HG03060 (cell line): Measurements from ENCODE around the gene AP3S2.
"Not testable (repeated sequence)": the region's sequence is repeated elsewhere in the genome, so short reads cannot be mapped to it uniquely, and the experiment has no call there.

Experiments used
- ATAC-seq: cut with Tn5 transposase; IDR thresholded peaks from one replicate; pipeline ENCODE4 v1.9.1; 2021; ENCODE audit warnings: low read depth, moderate number of reproducible peaks; ENCODE audit not compliant: unreplicated experiment

The AP3S2 gene

GRCh38 chr15:89870688-89871288 lies 23.0 kb downstream of the AP3S2 start:
- no peak for ATAC-seq

DNA sequence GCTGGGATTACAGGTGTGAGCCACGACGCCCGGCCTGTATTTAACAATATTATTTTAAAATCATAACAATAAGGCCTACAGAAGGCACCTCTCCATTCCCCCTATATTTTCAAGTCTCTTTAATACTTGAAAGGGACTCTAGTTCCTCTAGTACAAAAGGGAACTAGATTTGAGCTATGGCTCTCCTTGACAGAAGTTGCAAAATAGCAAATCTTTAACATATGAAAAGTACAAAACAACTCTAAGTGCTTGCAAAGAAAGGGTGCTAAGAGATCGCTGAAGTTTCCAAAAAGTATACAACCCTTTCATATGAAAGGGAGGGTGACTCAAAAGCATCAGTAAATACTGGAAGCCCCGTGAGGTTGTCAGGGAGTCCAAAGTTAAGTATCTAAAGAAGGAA lies 23.8 kb downstream of the AP3S2 start:
- no peak for ATAC-seq

DNA sequence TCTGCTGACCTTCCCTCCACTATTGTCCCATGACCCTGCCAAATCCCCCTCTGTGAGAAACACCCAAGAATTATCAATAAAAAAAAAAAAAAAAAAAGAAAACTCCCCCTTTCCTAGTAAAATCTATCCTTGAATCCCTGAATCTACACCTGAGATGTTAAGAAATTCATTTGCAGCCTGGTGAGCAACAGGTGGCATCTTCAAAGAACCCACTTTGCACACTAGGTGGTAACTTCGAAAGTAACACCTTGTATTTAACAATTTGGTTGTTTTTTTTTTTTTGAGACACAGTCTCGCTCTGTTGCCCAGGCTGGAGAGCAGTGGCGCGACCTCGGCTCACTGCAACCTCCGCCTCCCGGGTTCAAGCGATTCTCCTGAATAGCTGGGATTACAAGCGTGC lies 24.3 kb downstream of the AP3S2 start:
- not testable (repeated sequence) for ATAC-seq

DNA sequence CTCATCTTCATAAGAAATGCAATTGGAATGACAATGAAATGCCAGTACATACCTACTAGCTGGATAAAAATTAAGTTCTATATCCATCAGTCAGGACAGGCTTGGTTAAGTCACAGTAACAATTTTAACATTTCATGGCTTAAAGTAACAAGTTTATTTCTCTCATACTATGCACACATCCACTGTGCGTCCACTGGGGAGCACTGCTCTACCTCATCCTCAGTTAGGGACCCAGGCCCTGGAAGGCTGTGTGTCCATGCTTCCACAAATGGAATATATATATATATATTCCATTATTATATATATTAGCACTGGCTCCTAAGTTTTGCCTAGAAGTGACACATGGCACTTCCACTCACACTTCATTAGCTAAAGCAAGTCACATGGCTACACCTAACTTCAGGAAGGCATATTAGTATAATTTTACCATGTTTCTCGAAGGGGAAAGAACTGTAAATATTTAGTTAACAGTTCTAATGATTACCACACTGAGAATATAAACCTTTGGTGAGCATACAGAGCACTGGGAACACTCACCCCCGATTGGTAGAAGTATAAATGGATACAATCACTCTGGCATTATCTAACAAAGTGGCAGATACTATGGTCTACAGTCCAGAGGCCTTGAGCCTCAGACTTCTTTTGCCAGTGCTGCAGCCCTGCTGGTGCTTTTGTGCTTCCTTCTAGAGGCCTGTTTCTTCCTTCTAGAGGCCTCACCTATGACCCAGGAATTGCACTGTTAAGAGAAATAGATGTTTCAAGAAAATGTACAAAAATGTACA lies 28.6 kb downstream of the AP3S2 start:
- no peak for ATAC-seq

- no peak for ATAC-seq
Observed at GRCh38 chr15:89863918-89864317, 29.9 kb downstream of the AP3S2 start.

DNA sequence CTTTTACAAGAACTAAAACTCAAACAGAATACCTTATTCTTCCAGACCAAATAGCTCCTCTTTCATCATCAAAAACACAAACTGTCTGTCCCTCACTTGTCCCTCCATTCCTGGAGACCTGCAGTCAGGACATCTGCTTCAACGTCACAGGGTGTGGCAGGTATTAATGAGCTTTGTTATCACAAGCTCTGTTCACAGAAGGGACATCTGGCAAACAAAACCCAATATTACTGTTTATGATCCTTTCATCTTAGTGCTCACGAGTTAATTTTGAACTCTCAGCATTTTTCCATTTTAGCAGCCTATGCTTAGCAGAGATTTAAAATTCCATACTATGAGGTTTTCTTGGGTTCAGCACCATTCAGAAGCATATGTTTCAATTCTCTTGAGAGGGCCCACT lies 32.9 kb downstream of the AP3S2 start:
- ATAC-seq, result no peak

- ATAC-seq, result no peak
Observed at GRCh38 chr15:89860431-89860830, 33.4 kb downstream of the AP3S2 start.

DNA sequence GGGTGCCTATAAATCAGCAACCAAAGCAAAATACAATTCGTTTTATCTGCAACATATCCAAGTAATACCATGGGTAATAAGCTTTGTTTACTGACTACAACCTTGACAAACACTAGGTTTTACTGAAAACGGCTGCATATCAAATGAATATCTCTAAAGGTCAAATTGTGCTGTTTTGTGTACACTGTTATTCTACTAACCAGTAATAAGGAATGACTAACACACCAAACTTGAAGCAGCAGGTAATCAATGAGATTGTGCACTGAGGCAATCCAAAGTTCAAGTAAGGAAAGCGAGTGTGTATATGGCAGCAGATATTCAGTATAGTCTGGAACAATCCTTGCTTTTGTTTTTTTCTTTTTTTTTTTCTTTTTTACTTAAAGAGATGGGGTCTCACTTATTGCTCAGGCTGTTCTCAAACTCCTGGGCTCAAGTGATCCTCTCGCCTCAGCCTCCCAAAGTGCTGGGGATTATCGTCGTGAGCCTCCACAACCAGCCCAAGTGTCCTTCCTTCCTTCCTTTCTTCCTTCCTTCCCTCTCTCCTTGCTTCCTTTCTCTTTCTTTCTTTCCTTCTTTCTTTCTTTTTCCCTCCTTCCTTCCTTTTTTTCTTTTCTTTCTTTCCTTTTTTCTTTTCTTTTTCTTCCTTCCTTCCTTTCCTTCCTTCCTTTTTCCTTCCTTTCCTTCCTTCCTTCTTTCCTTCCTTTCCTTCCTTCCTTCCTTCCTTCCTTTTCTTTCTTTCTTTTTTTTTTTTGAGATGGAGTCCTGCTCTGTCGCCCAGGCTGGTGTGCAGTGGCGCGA lies 34.9 kb downstream of the AP3S2 start:
- ATAC-seq, result no peak

DNA sequence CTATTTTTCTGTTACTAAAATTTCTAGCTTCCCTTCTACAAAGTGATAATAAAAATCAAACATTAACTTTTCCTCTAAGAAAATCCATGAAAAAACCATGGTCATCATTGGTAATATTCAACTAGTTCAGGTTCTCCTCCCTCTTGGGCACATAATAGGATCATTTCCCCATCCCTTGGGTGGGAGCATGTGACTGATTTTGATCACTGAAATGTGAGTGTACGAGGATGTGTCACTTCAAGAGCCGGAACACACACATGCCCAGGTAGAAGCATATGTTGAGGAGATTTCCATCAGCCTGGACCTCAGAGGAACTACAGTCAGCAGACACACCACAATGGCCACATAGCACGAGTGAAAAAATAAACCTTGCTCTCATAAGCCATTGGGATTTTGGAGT lies 36.1 kb downstream of the AP3S2 start:
- no peak for ATAC-seq

- ATAC-seq, result no peak
Observed at GRCh38 chr15:89855948-89856347, 37.8 kb downstream of the AP3S2 start.

GRCh38 chr15:89854863-89855262 lies 38.9 kb downstream of the AP3S2 start:
- not testable (repeated sequence) for ATAC-seq

DNA sequence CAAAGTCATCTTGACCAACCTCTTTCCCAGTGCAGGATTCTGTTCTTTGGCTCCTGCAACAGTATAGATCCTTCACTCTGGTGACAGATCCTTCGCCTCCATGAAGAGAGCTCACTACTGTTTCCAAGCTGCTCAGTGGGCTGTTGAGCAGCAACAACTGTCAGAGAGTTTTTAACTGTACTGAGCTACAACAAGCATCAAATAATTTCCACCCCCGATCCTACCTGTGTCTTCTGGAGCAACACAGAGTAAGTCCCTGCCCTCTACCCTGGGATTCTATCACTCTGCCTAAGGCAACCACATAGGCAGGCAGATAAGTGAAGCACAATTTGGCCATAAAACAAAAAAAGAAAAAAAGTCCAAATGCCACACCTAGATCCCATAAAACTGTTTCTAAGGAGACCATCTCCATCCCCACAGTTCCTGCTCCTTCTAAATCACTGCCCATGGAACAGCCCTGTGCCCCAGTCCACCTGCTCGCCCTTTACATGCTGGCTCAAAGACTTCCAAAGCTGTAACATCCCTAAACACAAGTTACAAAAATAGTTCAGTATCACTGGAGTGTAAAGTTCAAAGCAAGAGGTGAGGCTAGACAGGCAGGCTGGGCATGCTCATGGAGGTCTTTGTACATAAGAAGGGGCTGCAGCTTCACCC lies 41.3 kb downstream of the AP3S2 start:
- no peak for ATAC-seq

DNA sequence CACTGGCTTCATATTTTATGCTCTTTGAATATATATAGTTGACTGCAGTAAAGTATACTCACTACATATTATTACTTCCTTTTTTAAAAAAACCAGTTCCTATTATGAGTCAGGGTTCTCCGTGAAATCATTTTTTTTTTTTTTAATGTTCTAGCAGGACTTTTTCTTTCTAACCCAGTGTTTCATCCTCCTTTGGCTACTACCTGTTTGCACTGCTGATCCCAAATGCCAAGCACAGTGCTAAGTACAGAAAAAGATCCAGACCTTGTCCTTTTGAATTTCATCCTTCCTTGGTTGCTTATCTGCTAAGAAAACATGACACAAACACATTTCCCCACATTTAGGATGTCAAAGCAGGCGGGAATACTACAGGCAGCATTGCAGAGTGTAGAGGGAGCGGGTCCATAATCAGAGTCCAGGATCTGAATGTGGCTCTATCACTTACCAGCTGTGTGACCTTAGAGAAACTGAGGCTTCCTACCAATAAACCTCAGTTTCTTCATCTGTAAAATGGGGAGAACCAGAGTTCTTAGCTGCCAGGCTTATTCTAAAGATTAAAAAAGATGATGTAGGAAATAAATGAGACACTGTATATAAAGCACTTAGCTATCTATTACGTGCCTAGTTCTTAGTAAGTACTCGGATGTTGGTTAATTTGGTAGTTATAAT lies 42.0 kb downstream of the AP3S2 start:
- ATAC-seq, result peak; percentile 59

- no peak for ATAC-seq
Observed at GRCh38 chr15:89848970-89849292, 44.9 kb downstream of the AP3S2 start.

DNA sequence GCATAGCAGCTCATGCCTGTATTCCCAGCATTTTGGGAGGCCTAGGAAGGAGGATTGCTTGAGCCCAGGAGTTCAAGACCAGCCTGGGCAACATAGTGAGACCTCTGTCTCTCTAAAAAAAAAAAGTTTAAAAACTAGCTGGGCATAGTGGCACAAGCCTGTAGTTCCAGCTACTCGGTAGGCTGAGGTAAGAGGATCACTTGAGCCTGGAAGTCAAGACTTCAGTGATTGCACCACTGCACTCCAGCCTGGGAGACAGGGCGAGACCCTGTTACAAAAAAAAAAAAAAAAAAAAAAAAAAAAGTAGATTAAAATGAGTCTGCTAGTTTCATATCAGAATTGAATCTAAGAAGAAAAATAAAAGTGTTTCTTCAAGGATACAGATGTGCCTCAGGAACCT lies 46.7 kb downstream of the AP3S2 start:
- no peak for ATAC-seq

DNA sequence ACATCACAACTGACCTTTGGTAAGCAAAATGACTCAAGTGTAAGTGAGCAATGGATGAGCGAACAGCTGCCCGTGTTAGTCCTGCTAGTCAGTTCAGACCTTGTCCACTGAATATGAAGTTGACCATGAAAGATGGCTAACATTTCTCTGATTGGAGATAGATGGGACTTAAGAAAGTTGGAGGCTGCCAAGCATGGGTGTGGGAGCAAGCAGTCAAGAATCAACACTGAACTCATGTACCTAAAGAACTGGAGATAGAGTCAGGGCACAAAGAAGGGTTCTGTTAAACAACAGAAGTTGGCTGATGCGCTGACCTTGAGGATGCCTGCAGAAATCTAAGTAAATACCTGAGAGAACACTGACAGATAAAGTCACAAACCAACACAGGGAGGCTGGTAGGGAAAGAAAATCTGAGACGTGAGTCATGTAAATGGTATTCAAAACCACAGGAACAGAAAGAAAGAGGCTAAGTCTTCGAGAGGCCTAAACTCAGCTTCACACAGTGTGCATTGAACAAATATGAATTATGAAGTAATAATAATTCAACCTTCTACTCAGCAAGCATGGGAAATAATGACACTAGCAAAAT lies 48.4 kb downstream of the AP3S2 start:
- no peak for ATAC-seq

DNA sequence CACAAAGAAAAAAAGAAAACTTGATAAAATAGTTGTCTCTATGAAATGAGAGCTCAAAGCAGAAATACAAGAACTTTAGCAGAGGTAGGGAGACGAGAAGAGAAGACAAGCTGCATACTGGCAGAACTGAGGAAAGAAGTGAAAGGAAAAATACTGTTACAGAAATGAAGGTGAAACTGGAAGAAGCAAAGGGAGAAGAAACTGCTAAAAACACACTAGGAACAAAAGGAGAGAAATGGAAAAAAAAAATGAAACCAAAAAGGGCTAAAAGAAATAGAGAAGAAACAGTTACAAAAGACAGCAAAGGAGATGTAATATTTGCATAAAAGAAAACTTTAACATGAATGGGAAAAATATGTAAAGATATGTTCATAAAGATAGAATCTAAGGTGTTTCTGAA lies 51.8 kb downstream of the AP3S2 start:
- ATAC-seq, result no peak

GRCh38 chr15:89841306-89841705 lies 52.5 kb downstream of the AP3S2 start:
- ATAC-seq, result no peak

- no peak for ATAC-seq
Observed at GRCh38 chr15:89839167-89839810, 54.5 kb downstream of the AP3S2 start.

GRCh38 chr15:89837830-89838178 lies 56.0 kb downstream of the AP3S2 start:
- ATAC-seq, result no peak
